GM19240 (cell line): Measurements from ENCODE around the gene KLK13.

ENCODE experiments used
- DNase-seq: peaks from one replicate; pipeline ENCODE4 v3.0.0; 2011; ENCODE audit warnings: low spot score; ENCODE audit not compliant: insufficient read length

Gene KLK13

GRCh38 chr19:51020988-51021651 is 43.8 kb downstream of the KLK13 start:
- no peak for DNase-seq

- DNase-seq: no peak
These were observed 45.4 kb downstream of the KLK13 start, which contains the start of gene KLK10 for GRCh38 chr19:51019544-51019925. Gene KLK10, minus strand, starts transcription at chr19:51019709. Its CDS starts 579 bp downstream, at chr19:51019130.

- DNase-seq: no peak
These were observed 45.9 kb downstream of the KLK13 start for GRCh38 chr19:51018745-51019543.

- DNase-seq: no peak
These were observed 47.9 kb downstream of the KLK13 start for GRCh38 chr19:51016798-51017683.

GRCh38 chr19:51015691-51016267 is 49.1 kb downstream of the KLK13 start:
- no peak for DNase-seq

GRCh38 chr19:51014242-51014641 is 50.6 kb downstream of the KLK13 start:
- no peak for DNase-seq

- DNase-seq: no peak
These were observed 52.2 kb downstream of the KLK13 start for GRCh38 chr19:51012661-51013190.

GRCh38 chr19:51010066-51010795 is 54.7 kb downstream of the KLK13 start:
- DNase-seq: no peak

GRCh38 chr19:51009061-51009891 is 55.6 kb downstream of the KLK13 start:
- no peak for DNase-seq

GRCh38 chr19:51007488-51007887 is 57.4 kb downstream of the KLK13 start:
- DNase-seq: no peak

- no peak for DNase-seq
These were observed 58.5 kb downstream of the KLK13 start for GRCh38 chr19:51006406-51006805.
